CD4-positive, alpha-beta memory T cell (primary cell): ENCODE measurements around the gene RBM23. TPM values are rescaled to one million over a fixed set of nuclear protein-coding genes. Genes with fewer than 3 reads are reported as not detected.

Source experiments
- CTCF ChIA-PET: fragments of 350-600 bp; sonication (Branson Sonifier 250); formaldehyde crosslinking; loops from one replicate; lab custom pipeline; 2021; ENCODE audit warnings: inconsistent platforms; ENCODE audit not compliant: partially characterized antibody; lab: Charles Lee
- POLR2A ChIA-PET: fragments of 350-600 bp; sonication (Branson Sonifier 250); formaldehyde crosslinking; loops from one replicate; lab custom pipeline; 2021; ENCODE audit not compliant: partially characterized antibody; lab: Charles Lee
- DNase-seq, 5 donors: peaks; one replicate each; pipeline versions ENCODE4 v3.0.0 to v3.0.0-alpha.2; 2020 to 2022; ENCODE audit warnings: mixed read lengths in 1 of 5
- H3K27ac ChIP-seq: one replicate; pipeline ENCODE4 v1.7.0; 2013; ENCODE audit warnings: low read depth, low read length
- H3K27me3 ChIP-seq: 2 replicates; pipeline ENCODE4 v1.7.0; 2013; ENCODE audit warnings: mild to moderate bottlenecking, low read length, moderate library complexity; ENCODE audit not compliant: insufficient read depth
- H3K36me3 ChIP-seq: 2 replicates; pipeline ENCODE4 v1.7.0; 2013; ENCODE audit warnings: mild to moderate bottlenecking, low read length, moderate library complexity; ENCODE audit not compliant: insufficient read depth
- H3K4me1 ChIP-seq: 2 replicates; pipeline ENCODE4 v1.7.0; 2013; ENCODE audit warnings: mild to moderate bottlenecking, low read length, moderate library complexity; ENCODE audit not compliant: insufficient read depth
- H3K4me3 ChIP-seq, 2 donors: one replicate each; pipeline ENCODE4 v1.7.0; 2013; ENCODE audit warnings: low read length in 2 of 2, mild to moderate bottlenecking in 1 of 2
- H3K9me3 ChIP-seq, 2 donors: one replicate each; pipeline ENCODE4 v1.7.0; 2013; ENCODE audit warnings: low read length in 2 of 2, control low read depth in 1 of 2; ENCODE audit not compliant: control insufficient read depth in 1 of 2
- H3K27ac Mint-ChIP-seq, 7 donors: one replicate each; pipeline ENCODE4 v1.8.0; 2020 to 2021; ENCODE audit warnings: mixed read lengths in 7 of 7, mild to moderate bottlenecking in 6 of 7, inconsistent platforms in 3 of 7, moderate library complexity in 3 of 7
- H3K27me3 Mint-ChIP-seq, 2 donors: one replicate each; pipeline ENCODE4 v1.8.0; 2020 to 2021; ENCODE audit warnings: mixed read lengths in 2 of 2
- H3K36me3 Mint-ChIP-seq, 2 donors: one replicate each; pipeline ENCODE4 v1.8.0; 2020 to 2021; ENCODE audit warnings: mixed read lengths in 2 of 2, inconsistent platforms in 1 of 2, mild to moderate bottlenecking in 1 of 2
- H3K4me1 Mint-ChIP-seq, 4 donors: one replicate each; pipeline ENCODE4 v1.8.0; 2020 to 2021; ENCODE audit warnings: mixed read lengths in 4 of 4, mild to moderate bottlenecking in 1 of 4
- H3K4me3 Mint-ChIP-seq, 8 donors: one replicate each; pipeline ENCODE4 v1.8.0; 2020 to 2021; ENCODE audit warnings: mixed read lengths in 8 of 8, mild to moderate bottlenecking in 7 of 8, moderate library complexity in 6 of 8, inconsistent platforms in 3 of 8
- H3K9me3 Mint-ChIP-seq, 8 donors: one replicate each; pipeline ENCODE4 v1.8.0; 2020 to 2021; ENCODE audit warnings: mixed read lengths in 8 of 8, mild to moderate bottlenecking in 5 of 8, inconsistent platforms in 3 of 8, moderate library complexity in 1 of 8
- intact Hi-C: fragments of 100-400 bp; cut with micrococcal nuclease; formaldehyde crosslinking; loops from one replicate; pipeline ENCODE4 v1.15.1; 2023
- polyA plus RNA-seq, 2 donors: library from polyadenylated mRNA; unstranded; fragments of 300-500 nt; fragmentation: Illumina TruSeq; gene quantifications; one replicate each; pipeline ENCODE4 v1.2.3, GENCODE V29; 2021
- total RNA-seq, 2 experiments: library from RNA; stranded (reverse); gene quantifications; one replicate each; pipeline ENCODE4 v1.2.3, GENCODE V29; 2021

Gene RBM23
- total and polyA plus RNA-seq, 4 experiments from 2014 or later: 57.1 to 123 (median 88.6) TPM

DNA sequence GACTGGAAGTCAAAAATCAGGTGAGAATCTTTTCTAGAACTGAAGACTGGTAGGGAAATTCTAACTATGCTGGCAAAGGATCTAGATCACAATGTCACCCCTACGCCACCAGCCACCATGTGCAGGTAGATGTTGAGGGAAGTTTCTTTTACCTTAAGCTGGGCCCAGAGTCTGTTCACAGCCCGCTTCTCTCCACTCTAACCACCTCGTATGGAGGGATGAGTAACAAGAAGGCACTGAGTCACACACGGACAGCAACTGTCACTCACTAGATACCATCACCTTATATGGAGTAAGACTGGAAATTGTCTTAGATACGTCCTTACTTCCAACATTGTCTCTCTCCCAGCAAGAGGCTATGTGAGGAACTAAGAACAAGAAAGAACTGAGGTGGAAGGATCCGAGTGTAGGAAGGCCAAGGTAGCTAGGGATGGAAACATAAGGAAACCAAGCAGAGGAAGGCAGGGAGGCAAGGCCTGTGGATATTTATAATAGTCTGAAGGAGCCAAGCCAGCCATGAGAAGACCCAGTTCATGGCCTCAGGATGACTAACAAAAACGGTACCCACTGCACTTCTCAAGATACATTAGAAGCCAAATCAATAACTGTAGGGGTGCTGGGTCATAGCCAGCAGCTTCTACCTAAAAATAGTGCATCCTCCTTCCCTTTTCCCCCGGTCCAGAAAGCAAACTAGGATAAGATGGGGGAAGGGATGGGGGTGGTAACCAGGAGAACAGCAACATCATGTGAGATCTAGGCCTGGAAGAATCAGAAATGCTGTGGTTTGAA is 20.5 kb downstream of the RBM23 start:
- H3K27ac ChIP-seq: no peak overlapping the region
- DNase-seq: no peak
- intact Hi-C loops: no loop called here

DNA sequence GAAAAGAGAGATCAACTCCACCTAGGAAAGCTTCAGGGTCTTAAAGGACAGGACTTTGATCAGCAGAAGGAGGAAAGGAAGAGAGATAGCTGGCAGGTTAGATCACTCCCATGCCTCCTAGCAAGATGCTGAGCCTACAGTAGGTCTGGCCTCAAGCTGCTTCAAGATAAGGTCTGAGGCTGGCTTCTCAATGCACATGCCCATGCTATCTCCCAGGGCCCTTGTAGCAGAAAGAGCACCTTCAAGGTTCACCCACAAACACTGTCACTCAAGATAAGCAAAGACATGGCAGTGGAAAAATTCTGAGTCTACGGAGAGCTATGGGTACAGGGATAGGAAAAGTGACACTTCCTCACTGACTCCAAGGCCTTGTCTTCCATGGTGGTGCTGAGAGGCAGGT is 21.6 kb downstream of the RBM23 start:
- no peak for DNase-seq
- Histone ChIP-seq H3K27me3 (no peaks in the 10 kb centered on the region), H3K4me1 (peaks cover 4% of the 10 kb centered on the region), H3K9me3 (no peaks in the 10 kb centered on the region), H3K36me3 (peaks cover 16% of the 10 kb centered on the region), H3K27ac (no peak overlapping the region), H3K4me3 (no peak overlapping the region)
- Mint-ChIP-seq H3K4me3 (no peak overlapping the region), H3K36me3 (peaks cover 19 to 23% of the 10 kb centered on the region in 2 donors), H3K9me3 (no peaks in the 10 kb centered on the region), H3K27ac (peak overlapping the region in 2 of 7 donors; percentile 46 to 63), H3K4me1 (peaks cover 5 to 15% (median 5%) of the 10 kb centered on the region in 4 donors), H3K27me3 (no peaks in the 10 kb centered on the region)
- ChIA-PET CTCF (interaction anchor here (1.1 to 9.0 kb wide), 8 partner anchors 9 to 327 kb away, joined by 3 to 123 read pairs (median 13); partner anchors contain the start of genes LRP10 and REM2), POLR2A (interaction anchor here (1.9 to 2.8 kb wide), 4 partner anchors 9 to 26 kb away, joined by 8 to 18 read pairs (median 10); partner anchors contain the start of gene LRP10)
- intact Hi-C loops: no loop called here

More for the DNA sequence above, 20.5 kb downstream of the RBM23 start:
- ChIA-PET CTCF (interaction anchor here (0.7 to 9.0 kb wide), 11 partner anchors 8 to 70 kb away, joined by 3 to 123 read pairs (median 22); partner anchors contain the start of genes LRP10, PRMT5, RBM23 and REM2), POLR2A (interaction anchor here (3.0 kb wide), 1 partner anchor 15 kb away, joined by 14 read pairs; the partner anchor contains the start of gene REM2)
- Mint-ChIP-seq H3K4me1 (peaks cover 5 to 15% (median 5%) of the 10 kb centered on the region in 4 donors), H3K4me3 (no peak overlapping the region), H3K9me3 (no peaks in the 10 kb centered on the region), H3K36me3 (peaks cover 18 to 29% of the 10 kb centered on the region in 2 donors), H3K27me3 (no peaks in the 10 kb centered on the region), H3K27ac (peak overlapping the region in 1 of 7 donors; percentile 77)
- H3K9me3 ChIP-seq: no peaks in the 10 kb centered on the region
- peaks cover 24% of the 10 kb centered on the region for H3K36me3 ChIP-seq
- H3K4me1 ChIP-seq: peaks cover 4% of the 10 kb centered on the region
- no peaks in the 10 kb centered on the region for H3K27me3 ChIP-seq
- no peak overlapping the region for H3K4me3 ChIP-seq

DNA sequence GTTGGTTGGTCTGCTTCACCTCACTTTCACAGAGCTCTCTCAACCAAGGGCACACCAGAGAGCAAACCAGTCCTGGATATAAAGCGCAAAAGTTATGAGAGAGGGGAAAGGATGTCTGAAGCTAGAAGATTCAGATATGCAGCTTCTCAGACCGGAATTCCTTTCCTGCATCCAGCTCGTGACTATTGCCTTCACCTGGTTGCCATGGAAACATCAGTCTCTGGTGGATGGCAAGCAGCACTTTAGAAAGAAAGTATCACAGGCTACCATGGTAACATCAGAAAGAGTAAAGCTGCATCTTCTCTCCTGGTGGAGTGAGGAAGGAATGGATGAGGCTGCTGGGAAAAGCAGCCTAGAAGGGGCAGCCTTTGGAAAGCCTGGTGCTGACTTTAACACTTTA is 22.2 kb downstream of the RBM23 start:
- intact Hi-C loops: no loop called here
- Histone ChIP-seq H3K4me3 (no peak overlapping the region), H3K4me1 (peaks cover 4% of the 10 kb centered on the region), H3K27me3 (no peaks in the 10 kb centered on the region), H3K36me3 (peaks cover 10% of the 10 kb centered on the region), H3K27ac (no peak overlapping the region), H3K9me3 (no peaks in the 10 kb centered on the region)
- DNase-seq: no peak
- ChIA-PET CTCF (interaction anchor here (0.6 to 9.0 kb wide), 11 partner anchors 8 to 340 kb away, joined by 3 to 123 read pairs (median 5); partner anchors contain the start of genes LRP10 and REM2), POLR2A (interaction anchor here (1.4 to 2.8 kb wide), 6 partner anchors 9 to 66 kb away, joined by 4 to 18 read pairs (median 8); partner anchors contain the start of gene LRP10)
- Mint-ChIP-seq H3K4me1 (peaks cover 5 to 15% (median 5%) of the 10 kb centered on the region in 4 donors), H3K4me3 (no peak overlapping the region), H3K27me3 (no peaks in the 10 kb centered on the region), H3K9me3 (no peaks in the 10 kb centered on the region), H3K27ac (peak overlapping the region in 1 of 7 donors; percentile 27), H3K36me3 (peaks cover 15 to 17% of the 10 kb centered on the region in 2 donors)

DNA sequence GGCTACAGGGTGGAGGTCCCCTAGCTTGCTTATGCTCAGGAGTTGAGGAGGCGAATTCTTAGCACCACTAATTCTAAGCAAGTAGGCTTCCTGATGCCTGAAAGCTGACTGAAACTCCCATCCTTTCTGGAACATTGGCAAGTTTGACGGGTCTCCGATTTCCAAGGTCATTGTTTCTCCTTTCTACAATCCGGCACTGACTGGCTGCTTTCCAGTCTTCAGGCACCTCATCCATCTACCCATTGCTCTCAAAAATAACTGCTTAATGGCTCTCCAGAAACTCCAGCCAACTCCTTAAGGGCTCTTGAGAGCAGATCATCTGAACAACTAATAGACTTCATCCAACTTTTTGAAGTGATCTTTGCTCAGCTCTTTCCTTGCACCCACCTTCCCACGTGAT is 22.6 kb downstream of the RBM23 start:
- CTCF ChIA-PET: interaction anchor here (0.6 to 9.0 kb wide), 12 partner anchors 14 to 339 kb away, joined by 3 to 123 read pairs (median 4); partner anchors contain the start of genes LRP10, RBM23 and REM2
- DNase-seq: no peak
- Histone ChIP-seq H3K27ac (no peak overlapping the region), H3K4me1 (peaks cover 4% of the 10 kb centered on the region), H3K4me3 (no peak overlapping the region), H3K9me3 (no peaks in the 10 kb centered on the region), H3K36me3 (peaks cover 6% of the 10 kb centered on the region), H3K27me3 (no peaks in the 10 kb centered on the region)
- intact Hi-C loops: no loop called here
- no peak overlapping the region for H3K4me3 Mint-ChIP-seq
- H3K27ac Mint-ChIP-seq: peak overlapping the region in 1 of 7 donors; percentile 27
- H3K36me3 Mint-ChIP-seq: peaks cover 12 to 13% of the 10 kb centered on the region in 2 donors
- H3K27me3 Mint-ChIP-seq: no peaks in the 10 kb centered on the region
- POLR2A ChIA-PET: interaction anchor here (1.0 to 2.8 kb wide), 7 partner anchors 8 to 66 kb away, joined by 3 to 18 read pairs (median 8); partner anchors contain the start of genes LRP10 and RBM23
- peaks cover 5 to 15% (median 5%) of the 10 kb centered on the region in 4 donors for H3K4me1 Mint-ChIP-seq
- H3K9me3 Mint-ChIP-seq: no peaks in the 10 kb centered on the region

DNA sequence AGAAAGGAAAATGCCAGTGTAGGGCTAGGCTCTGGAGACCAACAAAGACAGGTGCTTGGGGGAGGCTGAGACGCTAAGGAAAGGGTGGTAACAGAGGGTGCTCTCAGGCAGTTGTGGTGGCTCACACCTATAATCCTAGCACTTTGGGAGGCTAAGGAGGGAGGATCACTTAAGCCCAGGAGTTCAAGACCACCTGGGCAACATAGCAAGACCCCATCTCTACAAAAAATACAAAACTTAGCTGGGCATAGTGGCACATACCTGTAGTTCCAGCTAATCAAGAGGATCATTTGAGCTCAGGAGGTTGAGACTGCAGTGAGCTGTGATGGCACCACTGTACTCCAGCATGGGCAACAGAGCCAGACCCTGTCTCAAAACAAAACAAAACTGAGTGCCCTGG is 23.5 kb downstream of the RBM23 start:
- intact Hi-C loops: no loop called here
- H3K36me3 ChIP-seq: no peaks in the 10 kb centered on the region
- H3K9me3 ChIP-seq: no peaks in the 10 kb centered on the region
- no peak overlapping the region for H3K27ac ChIP-seq
- no peaks in the 10 kb centered on the region for H3K27me3 Mint-ChIP-seq
- DNase-seq: no peak
- H3K4me3 ChIP-seq: no peak overlapping the region
- no peak overlapping the region for H3K27ac Mint-ChIP-seq
- CTCF ChIA-PET: interaction anchor here (1.0 to 9.0 kb wide), 9 partner anchors 13 to 338 kb away, joined by 3 to 123 read pairs (median 9); partner anchors contain the start of genes LRP10, RBM23 and REM2
- H3K36me3 Mint-ChIP-seq: peaks cover 6% of the 10 kb centered on the region in 2 donors
- no peaks in the 10 kb centered on the region for H3K9me3 Mint-ChIP-seq
- POLR2A ChIA-PET: interaction anchor here (0.6 to 2.8 kb wide), 8 partner anchors 7 to 65 kb away, joined by 3 to 18 read pairs (median 6); partner anchors contain the start of genes LRP10 and RBM23
- H3K4me3 Mint-ChIP-seq: peak overlapping the region in 1 of 8 donors; percentile 31
- no peaks in the 10 kb centered on the region for H3K27me3 ChIP-seq
- H3K4me1 ChIP-seq: peaks cover 4% of the 10 kb centered on the region
- H3K4me1 Mint-ChIP-seq: peaks cover 2 to 11% (median 5%) of the 10 kb centered on the region in 4 donors

DNA sequence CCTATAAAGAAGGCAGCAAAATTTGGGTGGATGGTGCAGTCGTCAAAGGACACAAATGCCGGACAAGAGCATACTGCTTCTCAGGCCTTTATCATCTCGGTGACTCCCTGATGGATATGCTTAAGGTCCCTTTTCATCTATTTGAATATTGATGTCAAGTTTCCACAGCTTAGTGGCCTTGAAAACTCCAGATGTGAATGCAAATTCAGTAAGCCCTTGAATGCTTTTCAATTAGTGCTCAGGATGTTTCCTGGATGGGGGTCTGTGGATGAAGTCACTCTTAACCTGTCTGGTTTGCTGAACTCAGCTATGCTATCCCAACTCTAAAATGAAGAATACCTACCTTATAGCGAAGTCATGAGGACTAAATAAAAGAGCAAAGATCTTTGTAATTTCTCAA is 25.2 kb downstream of the RBM23 start:
- H3K4me3 ChIP-seq: no peak overlapping the region
- intact Hi-C loops: no loop called here
- Mint-ChIP-seq H3K4me3 (no peak overlapping the region), H3K9me3 (no peaks in the 10 kb centered on the region), H3K27me3 (no peaks in the 10 kb centered on the region), H3K27ac (no peak overlapping the region), H3K4me1 (peaks cover 10 to 18% (median 15%) of the 10 kb centered on the region in 4 donors), H3K36me3 (peaks cover 7 to 12% of the 10 kb centered on the region in 2 donors)
- H3K27me3 ChIP-seq: no peaks in the 10 kb centered on the region
- POLR2A ChIA-PET: interaction anchor here (0.7 kb wide), 1 partner anchor 14 kb away, joined by 3 read pairs; no protein-coding TSS in a partner anchor
- no peaks in the 10 kb centered on the region for H3K36me3 ChIP-seq
- H3K4me1 ChIP-seq: peaks cover 16% of the 10 kb centered on the region
- no peak for DNase-seq
- CTCF ChIA-PET: interaction anchor here (1.3 kb wide), 1 partner anchor 21 kb away, joined by 3 read pairs; no protein-coding TSS in a partner anchor
- no peak overlapping the region for H3K27ac ChIP-seq
- H3K9me3 ChIP-seq: no peaks in the 10 kb centered on the region
